ENCODE results near the gene RGS6. TPM values are rescaled to one million over a fixed set of nuclear protein-coding genes. Genes with fewer than 3 reads are reported as not detected.

RGS6 gene
- total RNA-seq, 4 donors from 2014 or later = 0.54 to 9.1 (median 3.3) TPM

GRCh38 chr14:72416081-72416849 lies 484.0 kb downstream of the RGS6 start:
- no peak for DNase-seq

GRCh38 chr14:72416892-72417291 lies 484.7 kb downstream of the RGS6 start:
- no peak overlapping the region for H3K27ac ChIP-seq
- no peaks in the 10 kb centered on the region for H3K4me1 ChIP-seq
- DNase-seq = no peak
- TF ChIP-seq POLR2A (IDR thresholded peaks at IDR 0.05) (no peak), CTCF (IDR thresholded peaks at IDR 0.05) (no peak)
- no peaks in the 10 kb centered on the region for H3K27me3 ChIP-seq
- no peak overlapping the region for H3K4me3 ChIP-seq
- H3K36me3 ChIP-seq = no peaks in the 10 kb centered on the region
- no peaks in the 10 kb centered on the region for H3K9me3 ChIP-seq

More at GRCh38 chr14:72416081-72416849, 484.0 kb downstream of the RGS6 start:
- Histone ChIP-seq H3K9me3 (no peaks in the 10 kb centered on the region), H3K27ac (no peak overlapping the region), H3K4me1 (no peaks in the 10 kb centered on the region), H3K4me3 (no peak overlapping the region), H3K36me3 (no peaks in the 10 kb centered on the region), H3K27me3 (no peaks in the 10 kb centered on the region)
- TF ChIP-seq POLR2A (IDR thresholded peaks at IDR 0.05) = no peak
- no peak for TF ChIP-seq CTCF (IDR thresholded peaks at IDR 0.05)

- Histone ChIP-seq H3K36me3 (no peaks in the 10 kb centered on the region), H3K4me1 (no peaks in the 10 kb centered on the region), H3K4me3 (no peak overlapping the region), H3K9me3 (no peaks in the 10 kb centered on the region), H3K27me3 (no peaks in the 10 kb centered on the region), H3K27ac (no peak overlapping the region)
- TF ChIP-seq CTCF (IDR thresholded peaks at IDR 0.05) = no peak
- TF ChIP-seq POLR2A (IDR thresholded peaks at IDR 0.05) = no peak
- DNase-seq = no peak
Measured at GRCh38 chr14:72418806-72419205, 486.6 kb downstream of the RGS6 start.

DNA sequence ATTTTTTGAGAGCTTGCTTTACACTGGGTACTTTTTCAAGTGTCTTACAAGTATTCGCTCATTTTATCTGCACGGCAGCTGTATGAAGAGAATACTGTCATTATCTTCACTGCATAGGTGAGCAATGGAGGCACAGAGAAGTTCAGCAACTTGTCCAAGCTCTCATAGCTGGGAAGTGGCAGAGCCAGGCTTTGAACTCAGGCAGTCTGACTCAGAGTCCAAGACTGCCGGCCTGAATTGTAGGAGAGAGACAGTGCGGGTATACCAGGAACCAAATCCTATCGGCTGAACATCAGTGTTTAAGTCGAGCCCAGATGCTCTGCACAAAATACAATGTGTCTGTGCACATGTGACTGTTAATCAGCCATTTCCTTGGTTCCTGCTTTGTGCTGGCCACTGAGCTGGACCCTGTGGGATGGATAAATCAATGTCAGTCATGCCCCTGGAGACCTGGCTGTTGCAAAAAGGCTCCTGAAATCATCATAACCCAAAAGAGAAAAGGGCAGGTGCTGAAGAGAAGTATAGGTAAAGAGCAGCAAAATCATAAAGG lies 487.1 kb downstream of the RGS6 start:
- Histone ChIP-seq H3K9me3 (no peaks in the 10 kb centered on the region), H3K27me3 (no peaks in the 10 kb centered on the region), H3K36me3 (no peaks in the 10 kb centered on the region), H3K4me3 (no peak overlapping the region), H3K27ac (no peak overlapping the region), H3K4me1 (no peaks in the 10 kb centered on the region)
- no peak for TF ChIP-seq CTCF (IDR thresholded peaks at IDR 0.05)
- no peak for TF ChIP-seq POLR2A (IDR thresholded peaks at IDR 0.05)
- no peak for DNase-seq

DNA sequence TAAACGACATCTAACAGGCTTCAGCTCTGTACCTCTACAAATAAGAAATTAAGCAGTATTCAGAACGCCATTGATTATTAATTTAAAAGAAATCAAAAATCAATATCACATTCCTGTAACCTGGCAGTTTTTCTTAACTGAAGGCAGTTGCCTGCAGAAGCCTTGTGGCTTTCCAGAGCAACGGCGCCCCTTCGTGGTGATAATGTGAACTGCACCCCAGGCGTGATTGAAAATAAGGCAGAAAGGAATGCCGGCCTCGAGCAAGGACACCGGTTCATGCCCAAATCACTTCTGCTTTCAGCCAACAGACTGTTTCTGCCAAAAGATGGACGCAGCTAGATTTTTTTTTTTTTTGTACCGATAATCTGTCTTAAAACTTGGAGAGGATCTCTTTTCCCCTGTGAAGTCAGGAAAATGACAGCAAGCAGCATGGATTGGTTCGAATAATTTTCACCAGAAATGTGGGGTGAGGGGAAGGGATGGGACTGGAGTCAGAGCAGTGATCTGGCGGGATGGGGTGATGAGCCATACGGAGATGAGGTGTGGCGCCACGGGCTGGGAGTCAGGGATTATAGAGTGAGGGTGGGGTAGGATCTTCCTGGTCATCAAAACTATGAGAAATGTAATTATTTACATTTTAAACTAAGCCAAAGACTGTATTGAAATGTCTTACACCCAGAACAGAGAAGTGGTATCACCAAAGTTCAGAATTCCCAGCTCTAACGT lies 488.7 kb downstream of the RGS6 start:
- no peaks in the 10 kb centered on the region for H3K36me3 ChIP-seq
- H3K4me1 ChIP-seq = no peaks in the 10 kb centered on the region
- H3K27me3 ChIP-seq = no peaks in the 10 kb centered on the region
- no peak overlapping the region for H3K27ac ChIP-seq
- no peak overlapping the region for H3K4me3 ChIP-seq
- TF ChIP-seq CTCF (IDR thresholded peaks at IDR 0.05) (peak; percentile 55 to 77 (median 68)), POLR2A (IDR thresholded peaks at IDR 0.05) (no peak)
- peak; percentile 66 to 80 (median 67) for DNase-seq
- H3K9me3 ChIP-seq = no peaks in the 10 kb centered on the region
